GM21515 (cell line): Measurements from ENCODE around the gene LRRC37A2.
"Not testable (repeated sequence)": the region's sequence is repeated elsewhere in the genome, so short reads cannot be mapped to it uniquely, and the experiment has no call there.

Experiments
- ATAC-seq: cut with Tn5 transposase; IDR thresholded peaks from one replicate; pipeline ENCODE4 v1.9.1; 2021; ENCODE audit not compliant: unreplicated experiment

The LRRC37A2 gene

GRCh38 chr17:46512168-46512567, at the start of gene LRRC37A2:
TSS of gene LRRC37A2 (plus strand) at chr17:46512468. CDS start at chr17:46512713, 245 bp downstream.
- ATAC-seq, result not testable (repeated sequence)

GRCh38 chr17:46467618-46468017, 44.6 kb upstream of the LRRC37A2 start:
- ATAC-seq, result not testable (repeated sequence)

- ATAC-seq, result not testable (repeated sequence)
Measured at GRCh38 chr17:46474489-46474888, 37.8 kb upstream of the LRRC37A2 start.

- ATAC-seq, result not testable (repeated sequence)
Measured at GRCh38 chr17:46475583-46475982, 36.7 kb upstream of the LRRC37A2 start.

GRCh38 chr17:46478823-46479222, 33.4 kb upstream of the LRRC37A2 start:
- ATAC-seq, result not testable (repeated sequence)

GRCh38 chr17:46481310-46481709, 31.0 kb upstream of the LRRC37A2 start:
- ATAC-seq, result not testable (repeated sequence)

- ATAC-seq, result not testable (repeated sequence)
Measured at GRCh38 chr17:46492021-46492420, 20.2 kb upstream of the LRRC37A2 start.

- ATAC-seq, result not testable (repeated sequence)
Measured at GRCh38 chr17:46499437-46500139, 12.7 kb upstream of the LRRC37A2 start.

- ATAC-seq, result not testable (repeated sequence)
Measured at GRCh38 chr17:46505896-46506295, 6.4 kb upstream of the LRRC37A2 start.

GRCh38 chr17:46534716-46535115, 22.4 kb downstream of the LRRC37A2 start:
- ATAC-seq, result not testable (repeated sequence)

GRCh38 chr17:46548607-46549006, 36.3 kb downstream of the LRRC37A2 start:
- not testable (repeated sequence) for ATAC-seq

- ATAC-seq, result not testable (repeated sequence)
Measured at GRCh38 chr17:46559155-46559554, 46.9 kb downstream of the LRRC37A2 start.

- ATAC-seq, result not testable (repeated sequence)
Measured at GRCh38 chr17:46560048-46560447, 47.8 kb downstream of the LRRC37A2 start.

- ATAC-seq, result not testable (repeated sequence)
Measured at GRCh38 chr17:46566284-46566683, 54.0 kb downstream of the LRRC37A2 start.

- not testable (repeated sequence) for ATAC-seq
Measured at GRCh38 chr17:46566980-46567379, 54.7 kb downstream of the LRRC37A2 start.

GRCh38 chr17:46571796-46572195, 59.5 kb downstream of the LRRC37A2 start:
- not testable (repeated sequence) for ATAC-seq

GRCh38 chr17:46579083-46580075, 67.1 kb downstream of the LRRC37A2 start, which contains the start of gene ARL17A:
TSS of gene ARL17A (minus strand) at chr17:46579691. CDS start at chr17:46576322, 3,369 bp downstream.
- peak; percentile 91 for ATAC-seq

GRCh38 chr17:46580082-46580481, 67.8 kb downstream of the LRRC37A2 start:
- peak; percentile 2 for ATAC-seq

GRCh38 chr17:46585444-46585843, 73.2 kb downstream of the LRRC37A2 start:
- ATAC-seq, result not testable (repeated sequence)

GRCh38 chr17:46590157-46591146, 78.2 kb downstream of the LRRC37A2 start, which contains the start of gene NSF:
TSS of gene NSF (plus strand) at chr17:46590669. CDS start at chr17:46590776, 107 bp downstream.
- peak; percentile 77 for ATAC-seq
